ENCODE data around the gene MCAM. TPM values are rescaled to one million over a fixed set of nuclear protein-coding genes. Genes with fewer than 3 reads are reported as not detected.

The MCAM gene
- total and polyA plus RNA-seq, 10 of the 15 experiments (the other 5 are each of a cell fraction or from before 2014, with no cell fraction given), result 3.1 to 19.7 (median 9.3) TPM

GRCh38 chr11:119320776-119321524 is 4.0 kb upstream of the MCAM start:
- ChIA-PET SMC1A (ENCODE audit: uncharacterized antibody, unreplicated experiment) (interaction anchor here (0.6 to 1.8 kb wide), 10 partner anchors 11 to 416 kb away, joined by 3 to 8 read pairs (median 3); partner anchors contain the start of genes C1QTNF5 and HINFP), POLR2A (interaction anchor here (0.6 to 3.0 kb wide), 12 partner anchors 11 to 331 kb away, joined by 3 to 20 read pairs (median 3); partner anchors contain the start of genes C2CD2L, CBL and RNF26), CTCF (interaction anchor here (0.6 to 5.6 kb wide), 33 partner anchors 12 to 290 kb away, joined by 3 to 88 read pairs (median 5); partner anchors contain the start of genes CBL, HINFP, HMBS and NLRX1), RAD21 (ENCODE audit: unreplicated experiment) (interaction anchor here (0.7 to 4.5 kb wide), 17 partner anchors 11 to 269 kb away, joined by 3 to 26 read pairs (median 3); partner anchors contain the start of genes C2CD2L, CBL, DPAGT1 and HINFP)
- WGBS (ENCODE audit: insufficient coverage, insufficient replicate concordance, low lambda C conversion rate, missing lambda C conversion rate), result under 1% methylated on average over 51 of the region's 60 CpGs
- BruUV-seq (replicated peaks), result TSS peak; percentile 89
- Histone ChIP-seq H3K27me3 (replicated peaks in 1 of 2; ENCODE audit: control insufficient read depth in 2 of 2, insufficient read depth in 2 of 2, low read length in 1 of 2) (peaks cover 1 to 9% of the 10 kb centered on the region in 2 experiments; a peak in 3 of 4 replicates), H3K36me3 (ENCODE audit: control insufficient read depth in 2 of 2, insufficient read depth in 2 of 2, low read length in 1 of 2) (no peaks in the 10 kb centered on the region), H3K4me2 (ENCODE audit: control insufficient read depth, insufficient read depth) (peak overlapping the region; percentile 86), H2AFZ (ENCODE audit: control insufficient read depth, low read depth, low read length) (peak overlapping the region; percentile 95), H3K9me3 (replicated peaks; ENCODE audit: control insufficient read depth, insufficient read depth, low read length) (no peaks in the 10 kb centered on the region), H4K20me1 (ENCODE audit: control insufficient read depth, insufficient read depth) (no peaks in the 10 kb centered on the region), H3K27ac (ENCODE audit: control insufficient read depth, insufficient read depth) (peak overlapping the region; percentile 77), H3K79me2 (ENCODE audit: control insufficient read depth, insufficient read depth, low read length) (no peaks in the 10 kb centered on the region), H3K4me3 (peak overlapping the region; percentile 79), H3K9ac (ENCODE audit: control insufficient read depth, insufficient read depth, low read length) (peak overlapping the region; percentile 84), H3K4me1 (ENCODE audit: control insufficient read depth, insufficient read depth, low read length) (peaks cover 41% of the 10 kb centered on the region)
- intact Hi-C loops (cut with micrococcal nuclease; ENCODE audit: unreplicated experiment) (loop anchor here (5.0 kb wide), 4 partner anchors 114 to 394 kb away; partner anchors contain the start of genes ABCG4, BCL9L, CBL and NLRX1), in situ Hi-C loops (cut with MboI) (no loop called here)
- ATAC-seq (peak; percentile 76), DNase-seq (ENCODE audit: low read depth, low spot score) (no peak), FAIRE-seq (peak; percentile 84)
- peak; percentile 33; the same call in 1 of the 2 replicates for TF ChIP-seq RB1 (IDR thresholded peaks at IDR 0.05; ENCODE audit: borderline replicate concordance)
- 0 out of 2 replicates have a peak, but pooled peaks have one; percentile 41 for TF ChIP-seq SIN3A (IDR thresholded peaks at IDR 0.05; ENCODE audit: low read depth, low read length)
- no peak for TF ChIP-seq NKRF (conservative IDR thresholded peaks at IDR 0.05)
- no peak for TF ChIP-seq NFXL1 (IDR thresholded peaks at IDR 0.05; ENCODE audit: borderline replicate concordance)
- TF ChIP-seq EGR1 (IDR thresholded peaks at IDR 0.05; ENCODE audit: borderline replicate concordance in 1 of 2, low read depth in 2 of 2, low read length in 2 of 2), result 0 out of 3 replicates have a peak, but pooled peaks of 1 of the 2 experiments have one; percentile 7
- TF ChIP-seq YY1 (IDR thresholded peaks at IDR 0.05; ENCODE audit: low read depth, low read length), result 0 out of 2 replicates have a peak, but pooled peaks have one; percentile 8
- TF ChIP-seq PML (IDR thresholded peaks at IDR 0.05; ENCODE audit: low read length), result peak; percentile 72; the same call in 1 of the 2 replicates
- peak in 1 of 3 experiments; percentile 11; a peak in 2 of 6 replicates for TF ChIP-seq CTCF (IDR thresholded peaks at IDR 0.05 in 2 of 3, conservative IDR thresholded peaks at IDR 0.05 in 1 of 3; ENCODE audit: control insufficient read depth in 2 of 3, extremely low read depth in 1 of 3, insufficient read depth in 1 of 3, low read depth in 3 of 3, low read length in 3 of 3)
- no peak for TF ChIP-seq MTA2 (IDR thresholded peaks at IDR 0.05; ENCODE audit: low read depth)
- no peak for TF ChIP-seq TARDBP (IDR thresholded peaks at IDR 0.05; ENCODE audit: borderline replicate concordance)
- no peak for TF ChIP-seq CHD4 (IDR thresholded peaks at IDR 0.05)
- TF ChIP-seq SMAD1 (IDR thresholded peaks at IDR 0.05; ENCODE audit: low read depth, partially characterized antibody), result no peak
- TF ChIP-seq BCL11A (IDR thresholded peaks at IDR 0.05; ENCODE audit: low read depth, low read length), result no peak
- TF ChIP-seq TAF1 (IDR thresholded peaks at IDR 0.05; ENCODE audit: borderline replicate concordance, low read depth, low read length), result peak; percentile 66; the same call in 1 of the 2 replicates
- TF ChIP-seq FOXM1 (IDR thresholded peaks at IDR 0.05; ENCODE audit: low read depth, low read length), result no peak
- no peak; the same call in 1 of the 2 replicates for TF ChIP-seq CREM (IDR thresholded peaks at IDR 0.05; ENCODE audit: low read depth)
- no peak for TF ChIP-seq ELK1 (IDR thresholded peaks at IDR 0.05; ENCODE audit: low read depth, low read length)

Data from GM12878 (cell line).